Right lobe of liver (tissue), 6 donors: ENCODE results near the gene CEP57L1. TPM values are rescaled to one million over a fixed set of nuclear protein-coding genes. Genes with fewer than 3 reads are reported as not detected.
A peak's percentile ranks its signal among the peaks of the same experiment; 100 is the strongest.
"Not testable (repeated sequence)": the region's sequence is repeated elsewhere in the genome, so short reads cannot be mapped to it uniquely, and the experiment has no call there.

ENCODE experiments used
- ATAC-seq, 4 donors: fragments of 200-7000 bp; cut with Tn5 transposase; one replicate each; pipeline ENCODE4 v1.9.1; 2020; ENCODE audit warnings: mild to moderate bottlenecking in 4 of 4, moderate library complexity in 4 of 4
- DNase-seq, 3 donors: peaks; one replicate each; pipeline ENCODE4 v3.0.0-alpha.2; 2020
- H3K27ac ChIP-seq, 3 donors: fragments of 200-600 bp; one replicate each; pipeline ENCODE4 v1.8.0; 2022
- H3K27me3 ChIP-seq, 2 donors: fragments of 200-600 bp; one replicate each; pipeline ENCODE4 v1.8.0; 2022
- H3K36me3 ChIP-seq, 4 donors: fragments of 200-600 bp; sonication (generic) in 1 of 4; one replicate each; pipeline versions ENCODE4 v1.5.1 to v1.8.0; 2017 to 2022; ENCODE audit warnings: control low read depth in 1 of 4
- H3K4me1 ChIP-seq, 4 donors: fragments of 200-600 bp; sonication (generic) in 1 of 4; one replicate each; pipeline versions ENCODE4 v1.5.1 to v1.8.0; 2017 to 2022; ENCODE audit warnings: control low read depth in 1 of 4
- H3K4me3 ChIP-seq, 3 donors: fragments of 200-600 bp; one replicate each; pipeline ENCODE4 v1.8.0; 2022
- H3K9me3 ChIP-seq, 4 donors: fragments of 200-600 bp; sonication (generic) in 1 of 4; one replicate each; pipeline versions ENCODE4 v1.5.1 to v1.8.0; 2017 to 2022; ENCODE audit warnings: control low read depth in 1 of 4
- CTCF ChIP-seq, 4 donors: fragments of 200-600 bp in 3 of 4; fragments of 450-650 bp in 1 of 4; IDR thresholded peaks; one replicate each; pipeline versions ENCODE4 v1.5.1 to v1.8.0; 2016 to 2022; ENCODE audit warnings: antibody characterized with exemption in 4 of 4, mild to moderate bottlenecking in 2 of 4
- POLR2A ChIP-seq: fragments of 450-650 bp; IDR thresholded peaks from one replicate; pipeline ENCODE4 v1.6.1; 2017; ENCODE audit warnings: antibody characterized with exemption, mild to moderate bottlenecking
- WGBS: methylation state at CpG from one replicate; pipeline ENCODE4 v1.1.6; 2018; ENCODE audit warnings: low coverage, low lambda C conversion rate; ENCODE audit not compliant: insufficient coverage; ENCODE audit errors: missing lambda C conversion rate; 5-methylcytosine and 5-hydroxymethylcytosine counted together
- intact Hi-C, 2 donors: fragments of 100-400 bp; cut with DNase I; formaldehyde crosslinking; loops; one replicate each; pipeline versions ENCODE4 v1.11.2 to v1.14.1; 2022
- total RNA-seq, 6 experiments: library from RNA; depleted of rRNA in 2 of 6; stranded (reverse); fragments of >200 nt in 2 of 6; fragmentation: NEBNext Ultra II Directional in 3 of 6; extraction: Animal tissue kit (Norgen Biotek cat#: 25700) in 3 of 6; gene quantifications; one replicate each; pipeline versions ENCODE4 v1.1.0 to v1.2.4, GENCODE V29; 2016 to 2023
- donor health status: DM: no; HTN: yes; CAD: no.
- donor health status: DM: no; HTN: no; CAD: no.
- donor health status: DM: no; HTN: no; CAD: no.
- donor health status: DM: no; HTN: yes; CAD: no.
- donor health status: DM: no; HTN: yes; CAD: no.

The CEP57L1 gene
- total RNA-seq, 6 experiments from 2014 or later = 6.3 to 9.5 (median 7.6) TPM

GRCh38 chr6:109104512-109104911 is 9.2 kb downstream of the CEP57L1 start:
- Histone ChIP-seq H3K36me3 (no peaks in the 10 kb centered on the region), H3K27me3 (no peaks in the 10 kb centered on the region), H3K27ac (no peak overlapping the region), H3K9me3 (no peaks in the 10 kb centered on the region), H3K4me1 (no peaks in the 10 kb centered on the region), H3K4me3 (no peak overlapping the region)
- intact Hi-C loops = no loop called here
- ATAC-seq (no peak), DNase-seq (no peak)
- WGBS = 96% methylated on average over 3 of the region's 3 CpGs
- TF ChIP-seq CTCF (IDR thresholded peaks at IDR 0.05) (no peak), POLR2A (no peak)

GRCh38 chr6:109105681-109106080 is 10.4 kb downstream of the CEP57L1 start:
- Histone ChIP-seq H3K36me3 (no peaks in the 10 kb centered on the region), H3K27me3 (no peaks in the 10 kb centered on the region), H3K27ac (no peak overlapping the region), H3K4me1 (no peaks in the 10 kb centered on the region), H3K9me3 (no peaks in the 10 kb centered on the region), H3K4me3 (no peak overlapping the region)
- intact Hi-C loops = no loop called here
- no peak for TF ChIP-seq CTCF (IDR thresholded peaks at IDR 0.05)
- no peak for TF ChIP-seq POLR2A
- DNase-seq (no peak), ATAC-seq (no peak)
- 93% methylated on average over 5 of the region's 5 CpGs for WGBS

- intact Hi-C loops, ATAC-seq, H3K4me1 ChIP-seq, H3K9me3 ChIP-seq, H3K27ac ChIP-seq, H3K36me3 ChIP-seq, H3K27me3 ChIP-seq, H3K4me3 ChIP-seq, DNase-seq: not testable (repeated sequence)
- WGBS = 97% methylated on average over 8 of the region's 8 CpGs
These were observed 14.4 kb downstream of the CEP57L1 start for GRCh38 chr6:109109663-109110062.

- H3K36me3 ChIP-seq, H3K4me3 ChIP-seq, H3K9me3 ChIP-seq, H3K27ac ChIP-seq, intact Hi-C loops, ATAC-seq, DNase-seq, H3K27me3 ChIP-seq: not testable (repeated sequence)
- peaks cover 0 to 10% (median 4%) of the 10 kb centered on the region in 4 donors for H3K4me1 ChIP-seq
- WGBS = 54% methylated on average over 3 of the region's 3 CpGs
These were observed 17.4 kb downstream of the CEP57L1 start for GRCh38 chr6:109112663-109113062.

- Histone ChIP-seq H3K4me3 (peak overlapping the region in 2 of 3 donors; percentile 17 to 20), H3K4me1 (peaks cover 0 to 48% (median 11%) of the 10 kb centered on the region in 4 donors), H3K36me3 (no peaks in the 10 kb centered on the region), H3K27me3 (no peaks in the 10 kb centered on the region), H3K27ac (peak overlapping the region; percentile 11 to 86 (median 71)), H3K9me3 (no peaks in the 10 kb centered on the region)
- no peak for TF ChIP-seq POLR2A
- TF ChIP-seq CTCF (IDR thresholded peaks at IDR 0.05) = no peak
- intact Hi-C loops = no loop called here
- DNase-seq (peak in 1 of 3 donors; percentile 79), ATAC-seq (peak; percentile 78 to 87 (median 84))
- 21% methylated on average over 5 of the region's 5 CpGs for WGBS
These were observed 22.2 kb downstream of the CEP57L1 start for GRCh38 chr6:109117346-109118035.
